AG08395 (cell line): Measurements from ENCODE around the gene SMYD3.
A peak's percentile ranks its signal among the peaks of the same experiment; 100 is the strongest.

Experiments used
- DNase-seq: peaks from one replicate; pipeline ENCODE4 v3.0.0; 2012; ENCODE audit warnings: mixed read lengths, low spot score

SMYD3 gene

GRCh38 chr1:246515390-246516005 lies 8.4 kb upstream of the SMYD3 start:
- DNase-seq, result no peak

- no peak for DNase-seq
Measured at GRCh38 chr1:246513619-246514343, 6.7 kb upstream of the SMYD3 start.

- no peak for DNase-seq
Measured at GRCh38 chr1:246513041-246513440, 6.0 kb upstream of the SMYD3 start.

- DNase-seq, result no peak
Measured at GRCh38 chr1:246512635-246513034, 5.6 kb upstream of the SMYD3 start.

- DNase-seq, result no peak
Measured at GRCh38 chr1:246512230-246512629, 5.2 kb upstream of the SMYD3 start.

GRCh38 chr1:246511203-246511602 lies 4.1 kb upstream of the SMYD3 start:
- DNase-seq, result no peak

GRCh38 chr1:246510147-246511030 lies 3.3 kb upstream of the SMYD3 start:
- DNase-seq, result no peak

- DNase-seq, result no peak
Measured at GRCh38 chr1:246508897-246509688, 2.0 kb upstream of the SMYD3 start.

- DNase-seq, result no peak
Measured at GRCh38 chr1:246506367-246506673, 759 bp downstream of the SMYD3 start.

GRCh38 chr1:246503341-246503740 lies 3.7 kb downstream of the SMYD3 start:
- DNase-seq, result peak; percentile 19

GRCh38 chr1:246497331-246497915 lies 9.7 kb downstream of the SMYD3 start:
- peak; percentile 66 for DNase-seq

GRCh38 chr1:246492611-246493245 lies 14.4 kb downstream of the SMYD3 start:
- DNase-seq, result peak; percentile 83

- no peak for DNase-seq
Measured at GRCh38 chr1:246491551-246492053, 15.5 kb downstream of the SMYD3 start.

- DNase-seq, result no peak
Measured at GRCh38 chr1:246488674-246489073, 18.4 kb downstream of the SMYD3 start.

- peak; percentile 39 for DNase-seq
Measured at GRCh38 chr1:246483569-246483933, 23.5 kb downstream of the SMYD3 start.

GRCh38 chr1:246482805-246483568 lies 24.1 kb downstream of the SMYD3 start:
- peak; percentile 14 for DNase-seq

- DNase-seq, result no peak
Measured at GRCh38 chr1:246479061-246479460, 28.0 kb downstream of the SMYD3 start.

- DNase-seq, result no peak
Measured at GRCh38 chr1:246477634-246478033, 29.4 kb downstream of the SMYD3 start.

- no peak for DNase-seq
Measured at GRCh38 chr1:246476771-246477170, 30.3 kb downstream of the SMYD3 start.

- no peak for DNase-seq
Measured at GRCh38 chr1:246471688-246472087, 35.4 kb downstream of the SMYD3 start.
